Measurements from ENCODE around the gene ACBD4. TPM values are rescaled to one million over a fixed set of nuclear protein-coding genes. Genes with fewer than 3 reads are reported as not detected.

ACBD4 gene
- 2.1 and 2.9 TPM in 2 replicates for total RNA-seq (2014; rRNA removed; shearing (Covaris generic))
- 4.3 and 4.6 TPM in 2 replicates for polyA plus RNA-seq (2016; fragmentation: Nextera tagmentation; extraction: Ambion mirVana)

GRCh38 chr17:45135192-45135977 is at the start of gene ACBD4:
ACBD4 (plus strand) TSS chr17:45135687; CDS start chr17:45136145, 458 bp downstream.
- no peaks in the 10 kb centered on the region for H3F3A ChIP-seq (ENCODE audit: insufficient read depth)
- in situ Hi-C loops (cut with MboI) = loop anchor here (5.0 kb wide), 1 partner anchor 62 kb away; no protein-coding TSS in a partner anchor
- peak within 1 kb of the TSS; percentile 82 for H2AFZ ChIP-seq
- peak within 1 kb of the TSS; percentile 78 for H3K4me2 ChIP-seq (ENCODE audit: unreplicated experiment)
- H3K27ac ChIP-seq = no peak within 1 kb of the TSS
- WGBS, 2 experiments (ENCODE audit: low coverage in 1 of 2, low lambda C conversion rate in 2 of 2, missing lambda C conversion rate in 2 of 2) = 6 to 8% methylated on average over 37 to 40 of the region's 40 CpGs
- TF ChIP-seq EZH2phosphoT487 (IDR thresholded peaks at IDR 0.05; ENCODE audit: insufficient read depth, low read depth) = no peak
- TF ChIP-seq EZH2 (IDR thresholded peaks at IDR 0.05; ENCODE audit: insufficient read depth, poor library complexity, severe bottlenecking) = no peak
- H3K27me3 ChIP-seq (replicated peaks; ENCODE audit: insufficient read depth) = no peaks in the 10 kb centered on the region
- H3K79me2 ChIP-seq (ENCODE audit: insufficient read depth) = peaks cover 14% of the 10 kb centered on the region; the same call in 1 of the 2 replicates
- H4K20me1 ChIP-seq (ENCODE audit: insufficient read depth) = no peaks in the 10 kb centered on the region
- H3K9me2 ChIP-seq (ENCODE audit: insufficient read depth) = no peaks in the 10 kb centered on the region
- H3K4me1 ChIP-seq (ENCODE audit: insufficient read depth) = peaks cover 11% of the 10 kb centered on the region
- H3K36me3 ChIP-seq (ENCODE audit: low read depth) = no peaks in the 10 kb centered on the region
- no peaks in the 10 kb centered on the region for H3K9me3 ChIP-seq (ENCODE audit: low read depth)
- DNase-seq = peak; percentile 98
- H3K9ac ChIP-seq = peak within 1 kb of the TSS; percentile 75
- H3K4me3 ChIP-seq = peak within 1 kb of the TSS; percentile 78

DNA sequence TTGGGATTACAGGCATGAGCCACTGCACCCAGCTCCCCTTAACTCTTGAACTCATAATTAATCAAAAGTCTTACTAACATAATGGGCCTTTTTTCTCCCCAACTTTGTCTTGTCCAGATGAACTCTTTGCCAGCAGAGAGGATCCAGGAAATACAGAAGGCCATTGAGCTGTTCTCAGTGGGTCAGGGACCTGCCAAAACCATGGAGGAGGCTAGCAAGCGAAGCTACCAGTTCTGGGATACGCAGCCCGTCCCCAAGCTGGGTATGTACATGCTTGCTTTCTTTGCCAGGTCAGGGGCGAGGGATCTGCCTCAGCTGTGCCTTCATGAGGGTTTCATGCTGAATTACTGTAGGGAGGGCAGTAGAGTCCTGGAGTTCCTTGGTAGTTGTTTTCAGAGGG is 49.1 kb upstream of the ACBD4 start:
- H3K36me3 ChIP-seq (ENCODE audit: low read depth) = peaks cover 75% of the 10 kb centered on the region
- no peak for TF ChIP-seq EZH2phosphoT487 (IDR thresholded peaks at IDR 0.05; ENCODE audit: insufficient read depth, low read depth)
- TF ChIP-seq EZH2 (IDR thresholded peaks at IDR 0.05; ENCODE audit: insufficient read depth, poor library complexity, severe bottlenecking) = no peak

GRCh38 chr17:45086865-45087503 is 48.5 kb upstream of the ACBD4 start:
- no peaks in the 10 kb centered on the region for H3K9me3 ChIP-seq (ENCODE audit: low read depth)
- H3K4me1 ChIP-seq (ENCODE audit: insufficient read depth) = peaks cover 33% of the 10 kb centered on the region
- in situ Hi-C loops (cut with MboI) = no loop called here
- WGBS, 2 experiments (ENCODE audit: low coverage in 1 of 2, low lambda C conversion rate in 2 of 2, missing lambda C conversion rate in 2 of 2) = 75 to 76% methylated on average over 6 of the region's 6 CpGs
- H3K27ac ChIP-seq = peak overlapping the region; percentile 53
- H2AFZ ChIP-seq = no peak overlapping the region
- no peaks in the 10 kb centered on the region for H4K20me1 ChIP-seq (ENCODE audit: insufficient read depth)
- peak overlapping the region; percentile 22; the same call in 1 of the 2 replicates for H3K9ac ChIP-seq
- no peaks in the 10 kb centered on the region for H3K27me3 ChIP-seq (replicated peaks; ENCODE audit: insufficient read depth)
- TF ChIP-seq EZH2phosphoT487 (IDR thresholded peaks at IDR 0.05; ENCODE audit: insufficient read depth, low read depth) = no peak
- H3K4me2 ChIP-seq (ENCODE audit: unreplicated experiment) = no peak overlapping the region
- H3K4me3 ChIP-seq = no peak overlapping the region
- H3K36me3 ChIP-seq (ENCODE audit: low read depth) = peaks cover 75% of the 10 kb centered on the region
- peaks cover 60% of the 10 kb centered on the region for H3F3A ChIP-seq (ENCODE audit: insufficient read depth)
- H3K79me2 ChIP-seq (ENCODE audit: insufficient read depth) = peaks cover 70% of the 10 kb centered on the region
- no peaks in the 10 kb centered on the region for H3K9me2 ChIP-seq (ENCODE audit: insufficient read depth)
- DNase-seq = no peak

More for the DNA sequence above, 49.1 kb upstream of the ACBD4 start:
- H2AFZ ChIP-seq = no peak overlapping the region
- H3K79me2 ChIP-seq (ENCODE audit: insufficient read depth) = peaks cover 72% of the 10 kb centered on the region
- no peaks in the 10 kb centered on the region for H4K20me1 ChIP-seq (ENCODE audit: insufficient read depth)
- in situ Hi-C loops (cut with MboI) = no loop called here
- peaks cover 54% of the 10 kb centered on the region for H3F3A ChIP-seq (ENCODE audit: insufficient read depth)
- H3K9me3 ChIP-seq (ENCODE audit: low read depth) = no peaks in the 10 kb centered on the region
- no peak overlapping the region for H3K4me2 ChIP-seq (ENCODE audit: unreplicated experiment)
- peaks cover 27% of the 10 kb centered on the region for H3K4me1 ChIP-seq (ENCODE audit: insufficient read depth)
- no peak overlapping the region for H3K4me3 ChIP-seq
- no peaks in the 10 kb centered on the region for H3K9me2 ChIP-seq (ENCODE audit: insufficient read depth)
- no peaks in the 10 kb centered on the region for H3K27me3 ChIP-seq (replicated peaks; ENCODE audit: insufficient read depth)
- no peak for DNase-seq
- no peak overlapping the region for H3K27ac ChIP-seq
- no peak overlapping the region for H3K9ac ChIP-seq
- 95 to 100% methylated on average over 4 of the region's 4 CpGs for WGBS, 2 experiments (ENCODE audit: low coverage in 1 of 2, low lambda C conversion rate in 2 of 2, missing lambda C conversion rate in 2 of 2)

GRCh38 chr17:45087504-45087975 is 47.9 kb upstream of the ACBD4 start:
- TF ChIP-seq EZH2phosphoT487 (IDR thresholded peaks at IDR 0.05; ENCODE audit: insufficient read depth, low read depth) (no peak), EZH2 (IDR thresholded peaks at IDR 0.05; ENCODE audit: insufficient read depth, poor library complexity, severe bottlenecking) (no peak)
- H2AFZ ChIP-seq = no peak overlapping the region
- peak; percentile 50 for DNase-seq
- no peaks in the 10 kb centered on the region for H3K9me3 ChIP-seq (ENCODE audit: low read depth)
- no peak overlapping the region for H3K4me3 ChIP-seq
- no peaks in the 10 kb centered on the region for H3K27me3 ChIP-seq (replicated peaks; ENCODE audit: insufficient read depth)
- in situ Hi-C loops (cut with MboI) = no loop called here
- peaks cover 69% of the 10 kb centered on the region for H3K36me3 ChIP-seq (ENCODE audit: low read depth)
- peaks cover 66% of the 10 kb centered on the region for H3F3A ChIP-seq (ENCODE audit: insufficient read depth)
- H3K4me2 ChIP-seq (ENCODE audit: unreplicated experiment) = peak overlapping the region; percentile 7
- peaks cover 39% of the 10 kb centered on the region for H3K4me1 ChIP-seq (ENCODE audit: insufficient read depth)
- H4K20me1 ChIP-seq (ENCODE audit: insufficient read depth) = no peaks in the 10 kb centered on the region
- peak overlapping the region; percentile 22; the same call in 1 of the 2 replicates for H3K9ac ChIP-seq
- no peaks in the 10 kb centered on the region for H3K9me2 ChIP-seq (ENCODE audit: insufficient read depth)
- 12 to 21% methylated on average over 3 of the region's 3 CpGs for WGBS, 2 experiments (ENCODE audit: low coverage in 1 of 2, low lambda C conversion rate in 2 of 2, missing lambda C conversion rate in 2 of 2)
- H3K79me2 ChIP-seq (ENCODE audit: insufficient read depth) = peaks cover 65% of the 10 kb centered on the region
- H3K27ac ChIP-seq = peak overlapping the region; percentile 53

Data from GM23248 (cell line).